Osteoblast (primary cell): ENCODE measurements around the gene INHA. TPM values are rescaled to one million over a fixed set of nuclear protein-coding genes. Genes with fewer than 3 reads are reported as not detected.

Experiments
- DNase-seq: peaks from one replicate; pipeline ENCODE4 v3.0.0; 2011; ENCODE audit warnings: low spot score, mixed read lengths; ENCODE audit not compliant: insufficient read length; ENCODE audit errors: missing footprints
- H2AFZ ChIP-seq: 2 replicates; pipeline ENCODE4 v1.6.0; 2011; ENCODE audit warnings: mild to moderate bottlenecking, low read length
- H3K27ac ChIP-seq: 2 replicates; pipeline ENCODE4 v1.5.1; 2011; ENCODE audit warnings: mild to moderate bottlenecking, low read depth, low read length, moderate library complexity
- H3K27me3 ChIP-seq: 2 replicates; pipeline ENCODE4 v1.6.0; 2012; ENCODE audit warnings: mild to moderate bottlenecking, control low read depth, inconsistent platforms, low read length, moderate library complexity; ENCODE audit not compliant: insufficient read depth
- H3K36me3 ChIP-seq: 2 replicates; pipeline ENCODE4 v1.5.1; 2011; ENCODE audit warnings: mild to moderate bottlenecking, low read length, control low read depth, moderate library complexity; ENCODE audit not compliant: insufficient read depth
- H3K4me1 ChIP-seq: 2 replicates; pipeline ENCODE4 v1.5.1; 2011; ENCODE audit warnings: mild to moderate bottlenecking, low read length, control low read depth, moderate library complexity; ENCODE audit not compliant: insufficient read depth
- H3K4me2 ChIP-seq: 2 replicates; pipeline ENCODE4 v1.6.0; 2011; ENCODE audit warnings: mild to moderate bottlenecking, low read length; ENCODE audit not compliant: insufficient read depth
- H3K4me3 ChIP-seq: fragments of 200-600 bp; sonication (generic); 3 replicates; pipeline ENCODE4 v1.5.1; 2012; ENCODE audit warnings: mild to moderate bottlenecking, low read length, inconsistent platforms; ENCODE audit not compliant: insufficient read depth
- H3K79me2 ChIP-seq: 2 replicates; pipeline ENCODE4 v1.6.0; 2012; ENCODE audit warnings: mild to moderate bottlenecking, low read length, control low read depth, inconsistent platforms; ENCODE audit not compliant: insufficient read depth
- H3K9me3 ChIP-seq: 2 replicates; pipeline ENCODE4 v1.5.1; 2011; ENCODE audit warnings: low read depth, low read length, control low read depth
- H4K20me1 ChIP-seq: 2 replicates; pipeline ENCODE4 v1.6.0; 2012; ENCODE audit warnings: mild to moderate bottlenecking, low read length, control low read depth; ENCODE audit not compliant: insufficient read depth
- CTCF ChIP-seq: IDR thresholded peaks from 2 replicates; pipeline ENCODE4 v1.5.1; 2011; ENCODE audit warnings: mild to moderate bottlenecking, low read depth, low read length, moderate library complexity; ENCODE audit errors: extremely low read depth
- total RNA-seq: library from RNA; depleted of rRNA; stranded (reverse); fragments of >200 nt; gene quantifications from 2 replicates; pipeline ENCODE4 v1.2.3, GENCODE V29; 2012

The INHA gene
- total RNA-seq, 1 donor = under 0.01 TPM

GRCh38 chr2:219548990-219549389, 23.1 kb upstream of the INHA start:
- H3K79me2 ChIP-seq = no peaks in the 10 kb centered on the region
- peaks cover 16% of the 10 kb centered on the region for H3K4me1 ChIP-seq
- H4K20me1 ChIP-seq = peaks cover 8% of the 10 kb centered on the region
- peaks cover 2% of the 10 kb centered on the region for H3K27me3 ChIP-seq
- no peak overlapping the region for H2AFZ ChIP-seq
- H3K27ac ChIP-seq = no peak overlapping the region
- no peak overlapping the region for H3K4me3 ChIP-seq
- no peak for TF ChIP-seq CTCF
- no peak overlapping the region for H3K4me2 ChIP-seq
- H3K9me3 ChIP-seq = no peaks in the 10 kb centered on the region
- no peaks in the 10 kb centered on the region for H3K36me3 ChIP-seq
- DNase-seq = no peak

- peaks cover 3% of the 10 kb centered on the region for H4K20me1 ChIP-seq
- H3K4me3 ChIP-seq = no peak overlapping the region
- no peak overlapping the region for H3K4me2 ChIP-seq
- H3K9me3 ChIP-seq = no peaks in the 10 kb centered on the region
- no peak overlapping the region for H3K27ac ChIP-seq
- H3K36me3 ChIP-seq = no peaks in the 10 kb centered on the region
- TF ChIP-seq CTCF = no peak
- peaks cover 2% of the 10 kb centered on the region for H3K27me3 ChIP-seq
- no peaks in the 10 kb centered on the region for H3K79me2 ChIP-seq
- peaks cover 13% of the 10 kb centered on the region for H3K4me1 ChIP-seq
- DNase-seq = no peak
- no peak overlapping the region for H2AFZ ChIP-seq
Measured at GRCh38 chr2:219549619-219550018, 22.5 kb upstream of the INHA start.

GRCh38 chr2:219551441-219552381, 20.4 kb upstream of the INHA start:
- TF ChIP-seq CTCF = no peak
- H3K4me3 ChIP-seq = peak overlapping the region; percentile 76
- H2AFZ ChIP-seq = peak overlapping the region; percentile 85
- peaks cover 13% of the 10 kb centered on the region for H3K4me1 ChIP-seq
- H3K79me2 ChIP-seq = no peaks in the 10 kb centered on the region
- H3K27ac ChIP-seq = peak overlapping the region; percentile 45
- peak; percentile 95 for DNase-seq
- H3K4me2 ChIP-seq = peak overlapping the region; percentile 88
- H3K36me3 ChIP-seq = no peaks in the 10 kb centered on the region
- peaks cover 2% of the 10 kb centered on the region for H3K27me3 ChIP-seq
- H3K9me3 ChIP-seq = no peaks in the 10 kb centered on the region
- peaks cover 2% of the 10 kb centered on the region for H4K20me1 ChIP-seq
